Neuronal stem cell (in vitro differentiated cells): Measurements from ENCODE around the gene LUZP1.

ENCODE experiments used
- DNase-seq: peaks from one replicate; pipeline ENCODE4 v3.0.0-alpha.2; 2013; ENCODE audit warnings: low spot score
- H2AFZ ChIP-seq: one replicate; pipeline ENCODE4 v1.6.1; 2013; ENCODE audit warnings: mild to moderate bottlenecking, low read length, inconsistent platforms
- H2AK5ac ChIP-seq: 2 replicates; pipeline ENCODE4 v1.6.1; 2013; ENCODE audit warnings: low read depth, mild to moderate bottlenecking, inconsistent platforms, low read length, moderate library complexity, mixed read lengths
- H2BK120ac ChIP-seq: 2 replicates; pipeline ENCODE4 v1.6.1; 2013; ENCODE audit warnings: low read depth, mild to moderate bottlenecking, inconsistent platforms, low read length, moderate library complexity, mixed read lengths
- H2BK12ac ChIP-seq: one replicate; pipeline ENCODE4 v1.6.1; 2013; ENCODE audit warnings: low read length, inconsistent platforms
- H2BK15ac ChIP-seq: 2 replicates; pipeline ENCODE4 v1.6.1; 2013; ENCODE audit warnings: mild to moderate bottlenecking, low read length, inconsistent platforms, mixed read lengths
- H2BK5ac ChIP-seq: one replicate; pipeline ENCODE4 v1.6.1; 2013; ENCODE audit warnings: inconsistent platforms, mild to moderate bottlenecking, low read length, moderate library complexity
- H3K14ac ChIP-seq: one replicate; pipeline ENCODE4 v1.6.1; 2013; ENCODE audit warnings: low read length, inconsistent platforms
- H3K18ac ChIP-seq: 2 replicates; pipeline ENCODE4 v1.6.1; 2013; ENCODE audit warnings: low read length, inconsistent platforms
- H3K23ac ChIP-seq: 2 replicates; pipeline ENCODE4 v1.6.1; 2013; ENCODE audit warnings: low read depth, mild to moderate bottlenecking, mixed read lengths, low read length, inconsistent platforms; ENCODE audit not compliant: poor library complexity
- H3K27ac ChIP-seq: replicated peaks from 3 replicates; pipeline ENCODE4 v1.5.1; 2013; ENCODE audit warnings: low read length, inconsistent platforms
- H3K27me3 ChIP-seq, 3 experiments: 2 replicates each; pipeline ENCODE4 v1.6.1; 2013; ENCODE audit warnings: low read length in 3 of 3, mild to moderate bottlenecking in 2 of 3, inconsistent platforms in 1 of 3, low read depth in 1 of 3, mixed read lengths in 1 of 3, moderate library complexity in 1 of 3; ENCODE audit not compliant: control insufficient read depth in 3 of 3, insufficient read depth in 3 of 3
- H3K36me3 ChIP-seq, 2 donors: replicated peaks in 1 of 2; 2 replicates each; pipeline ENCODE4 v1.6.1; 2013; ENCODE audit warnings: low read length in 2 of 2; ENCODE audit not compliant: control insufficient read depth in 2 of 2, insufficient read depth in 2 of 2
- H3K4ac ChIP-seq: 2 replicates; pipeline ENCODE4 v1.6.1; 2013; ENCODE audit warnings: inconsistent platforms, mild to moderate bottlenecking, low read length, moderate library complexity
- H3K4me1 ChIP-seq, 2 donors: 1 replicate in 1 of 2; 2 replicates in 1 of 2; pipeline ENCODE4 v1.6.1; 2013; ENCODE audit warnings: low read length in 2 of 2, low read depth in 1 of 2; ENCODE audit not compliant: control insufficient read depth in 2 of 2, insufficient read depth in 1 of 2
- H3K4me2 ChIP-seq: one replicate; pipeline ENCODE4 v1.6.1; 2013; ENCODE audit warnings: mild to moderate bottlenecking, low read length, inconsistent platforms; ENCODE audit not compliant: insufficient read depth, poor library complexity, severe bottlenecking
- H3K4me3 ChIP-seq, 2 donors: 2 replicates each; pipeline ENCODE4 v1.5.1; 2013; ENCODE audit warnings: low read length in 2 of 2, mild to moderate bottlenecking in 2 of 2, inconsistent platforms in 1 of 2, moderate library complexity in 1 of 2
- H3K79me1 ChIP-seq: one replicate; pipeline ENCODE4 v1.6.1; 2013; ENCODE audit warnings: low read depth, mild to moderate bottlenecking, inconsistent platforms, low read length, moderate library complexity
- H3K9ac ChIP-seq: one replicate; pipeline ENCODE4 v1.6.1; 2013; ENCODE audit warnings: mild to moderate bottlenecking, low read depth, low read length, inconsistent platforms; ENCODE audit not compliant: poor library complexity
- H3K9me3 ChIP-seq, 2 donors: replicated peaks in 1 of 2; 2 replicates each; pipeline versions ENCODE3 to v1.6.1; 2013; ENCODE audit warnings: low read length in 2 of 2, mild to moderate bottlenecking in 2 of 2, inconsistent platforms in 1 of 2, low read depth in 1 of 2, mixed read lengths in 1 of 2, moderate library complexity in 1 of 2; ENCODE audit not compliant: control insufficient read depth in 2 of 2, insufficient read depth in 1 of 2
- H4K8ac ChIP-seq: one replicate; pipeline ENCODE4 v1.6.1; 2013; ENCODE audit warnings: low read depth, mild to moderate bottlenecking, inconsistent platforms, low read length, moderate library complexity
- H4K91ac ChIP-seq: one replicate; pipeline ENCODE4 v1.6.1; 2013; ENCODE audit warnings: low read length, low read depth, mild to moderate bottlenecking, inconsistent platforms; ENCODE audit not compliant: poor library complexity
- WGBS, 2 donors: extraction: QIAGEN DNeasy Blood & Tissue Kit; methylation state at CpG; one replicate each; pipeline ENCODE4 v1.1.7; 2013; ENCODE audit warnings: missing lambda C conversion rate in 2 of 2, mixed read lengths in 1 of 2; ENCODE audit not compliant: insufficient read length in 2 of 2, insufficient replicate concordance in 1 of 2; ENCODE audit errors: extremely low coverage in 2 of 2; 5-methylcytosine and 5-hydroxymethylcytosine counted together

LUZP1 gene

GRCh38 chr1:23118957-23119792, 49.5 kb downstream of the LUZP1 start:
- Histone ChIP-seq H2AK5ac (no peak overlapping the region), H3K4ac (no peak overlapping the region), H2BK120ac (no peak overlapping the region), H3K14ac (no peak overlapping the region), H2BK12ac (no peak overlapping the region), H2BK5ac (no peak overlapping the region), H3K23ac (no peak overlapping the region), H3K79me1 (peaks cover 5% of the 10 kb centered on the region), H3K4me3 (no peak overlapping the region), H3K27me3 (no peaks in the 10 kb centered on the region), H4K8ac (no peak overlapping the region), H2AFZ (no peak overlapping the region), H3K27ac (no peak overlapping the region), H4K91ac (no peak overlapping the region), H2BK15ac (no peak overlapping the region), H3K4me2 (no peak overlapping the region), H3K4me1 (peaks cover 6 to 18% of the 10 kb centered on the region in 2 donors), H3K36me3 (peaks cover 0 to 2% of the 10 kb centered on the region in 2 donors), H3K18ac (no peak overlapping the region), H3K9ac (no peak overlapping the region), H3K9me3 (no peaks in the 10 kb centered on the region)
- WGBS, 2 donors: no CpG with 5 or more reads among the region's 8 CpGs
- no peak for DNase-seq

GRCh38 chr1:23118407-23118806, 50.2 kb downstream of the LUZP1 start:
- Histone ChIP-seq H3K79me1 (peaks cover 5% of the 10 kb centered on the region), H3K27me3 (no peaks in the 10 kb centered on the region), H3K4me1 (peaks cover 6 to 21% of the 10 kb centered on the region in 2 donors), H4K91ac (no peak overlapping the region), H3K4me2 (no peak overlapping the region), H3K4ac (no peak overlapping the region), H2BK5ac (no peak overlapping the region), H2BK120ac (no peak overlapping the region), H3K27ac (no peak overlapping the region), H3K9me3 (no peaks in the 10 kb centered on the region), H3K36me3 (peaks cover 0 to 2% of the 10 kb centered on the region in 2 donors), H3K23ac (no peak overlapping the region), H2AFZ (no peak overlapping the region), H3K9ac (no peak overlapping the region), H2AK5ac (no peak overlapping the region), H2BK15ac (no peak overlapping the region), H3K18ac (no peak overlapping the region), H2BK12ac (no peak overlapping the region), H3K14ac (no peak overlapping the region), H4K8ac (no peak overlapping the region), H3K4me3 (no peak overlapping the region)
- no peak for DNase-seq

DNA sequence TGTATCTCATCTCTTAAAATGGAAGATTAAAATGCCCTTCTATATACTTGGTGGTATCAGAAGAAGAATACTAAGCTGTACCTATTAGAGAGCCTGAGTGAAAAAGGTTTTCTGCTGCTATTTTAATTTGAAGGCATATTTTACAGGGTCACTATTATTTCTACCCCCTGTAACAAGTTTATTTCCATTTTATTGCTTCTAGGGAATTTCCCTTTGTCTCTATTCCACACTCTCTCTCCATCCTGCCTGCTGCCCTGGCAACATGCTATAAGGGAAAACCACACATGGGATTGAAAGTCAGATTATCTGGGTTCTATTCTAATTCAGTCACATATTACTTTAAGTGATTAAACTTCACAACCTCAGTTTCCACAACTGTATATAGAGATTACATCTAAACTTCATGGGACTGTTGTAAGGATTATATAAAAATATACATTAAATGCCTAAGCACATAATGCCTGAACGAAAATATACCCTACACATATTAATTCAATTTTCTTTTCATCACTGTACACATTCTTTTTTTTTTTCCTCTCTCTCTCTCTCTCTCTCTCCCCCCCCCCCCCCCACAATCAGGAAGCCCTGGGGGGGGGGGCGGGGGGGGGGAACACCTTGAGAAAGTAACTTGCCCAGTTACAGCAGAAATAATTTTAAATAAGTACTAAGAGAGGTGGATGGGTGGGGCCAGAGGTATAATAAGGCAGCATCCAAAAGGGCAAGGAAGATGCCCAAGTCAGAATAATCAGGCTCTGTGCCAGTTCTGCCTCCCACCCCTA, 51.5 kb downstream of the LUZP1 start:
- no peak overlapping the region for H3K27ac ChIP-seq
- H2AK5ac ChIP-seq: no peak overlapping the region
- no peak overlapping the region for H4K91ac ChIP-seq
- 100% methylated on average over 1 of the region's 2 CpGs; no CpG with 5 or more reads in 1 of the 2 donors for WGBS, 2 donors
- no peak overlapping the region for H2AFZ ChIP-seq
- no peak overlapping the region for H2BK5ac ChIP-seq
- no peak overlapping the region for H3K18ac ChIP-seq
- no peak overlapping the region for H2BK120ac ChIP-seq
- H4K8ac ChIP-seq: no peak overlapping the region
- H3K27me3 ChIP-seq: no peaks in the 10 kb centered on the region
- DNase-seq: no peak
- H2BK12ac ChIP-seq: no peak overlapping the region
- H3K23ac ChIP-seq: no peak overlapping the region
- peaks cover 5% of the 10 kb centered on the region for H3K79me1 ChIP-seq
- H3K9me3 ChIP-seq: no peaks in the 10 kb centered on the region
- no peak overlapping the region for H3K4ac ChIP-seq
- no peak overlapping the region for H3K4me2 ChIP-seq
- H3K36me3 ChIP-seq: peaks cover 0 to 2% of the 10 kb centered on the region in 2 donors
- H3K9ac ChIP-seq: no peak overlapping the region
- no peak overlapping the region for H2BK15ac ChIP-seq
- H3K4me1 ChIP-seq: peaks cover 4 to 19% of the 10 kb centered on the region in 2 donors
- no peak overlapping the region for H3K14ac ChIP-seq
- no peak overlapping the region for H3K4me3 ChIP-seq

- Histone ChIP-seq H3K23ac (no peak overlapping the region), H4K91ac (no peak overlapping the region), H4K8ac (no peak overlapping the region), H2BK5ac (no peak overlapping the region), H3K4ac (no peak overlapping the region), H2BK120ac (no peak overlapping the region), H2BK15ac (no peak overlapping the region), H2AFZ (no peak overlapping the region), H3K27ac (no peak overlapping the region), H3K27me3 (no peaks in the 10 kb centered on the region), H3K79me1 (peaks cover 5% of the 10 kb centered on the region), H3K4me2 (no peak overlapping the region), H3K18ac (no peak overlapping the region), H3K36me3 (peaks cover 0 to 2% of the 10 kb centered on the region in 2 donors), H3K4me1 (peaks cover 4 to 19% of the 10 kb centered on the region in 2 donors), H3K4me3 (no peak overlapping the region), H3K14ac (no peak overlapping the region), H3K9me3 (no peaks in the 10 kb centered on the region), H3K9ac (no peak overlapping the region), H2BK12ac (no peak overlapping the region), H2AK5ac (no peak overlapping the region)
- DNase-seq: no peak
- WGBS, 2 donors: no CpG with 5 or more reads among the region's 6 CpGs
Observed at GRCh38 chr1:23116216-23116836, 52.3 kb downstream of the LUZP1 start.
